GM21367 (cell line): ENCODE data around the gene TTI1.
"Not testable (repeated sequence)": the region's sequence is repeated elsewhere in the genome, so short reads cannot be mapped to it uniquely, and the experiment has no call there.

Experiments
- ATAC-seq: cut with Tn5 transposase; IDR thresholded peaks from one replicate; pipeline ENCODE4 v1.9.1; 2021; ENCODE audit not compliant: unreplicated experiment

TTI1 gene

DNA sequence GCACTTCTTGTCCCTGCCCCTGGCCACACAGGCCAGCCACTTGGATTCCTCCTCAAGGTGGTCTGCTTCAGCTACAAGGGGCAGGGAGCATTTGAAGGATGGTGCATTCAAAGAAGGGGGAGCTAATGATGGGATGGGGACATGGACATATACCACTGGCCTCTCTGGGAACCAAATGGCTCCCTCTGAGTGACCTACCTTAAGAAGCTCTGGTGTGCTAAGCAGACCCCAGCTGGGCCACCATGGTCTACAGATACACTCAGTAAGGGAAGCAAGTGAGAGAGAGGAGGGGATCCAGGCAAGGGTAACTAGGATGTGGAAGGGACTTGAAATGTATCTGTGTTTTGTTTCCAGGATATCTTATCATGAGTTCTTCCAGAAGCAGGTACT is 62.4 kb downstream of the TTI1 start:
- ATAC-seq, result no peak

DNA sequence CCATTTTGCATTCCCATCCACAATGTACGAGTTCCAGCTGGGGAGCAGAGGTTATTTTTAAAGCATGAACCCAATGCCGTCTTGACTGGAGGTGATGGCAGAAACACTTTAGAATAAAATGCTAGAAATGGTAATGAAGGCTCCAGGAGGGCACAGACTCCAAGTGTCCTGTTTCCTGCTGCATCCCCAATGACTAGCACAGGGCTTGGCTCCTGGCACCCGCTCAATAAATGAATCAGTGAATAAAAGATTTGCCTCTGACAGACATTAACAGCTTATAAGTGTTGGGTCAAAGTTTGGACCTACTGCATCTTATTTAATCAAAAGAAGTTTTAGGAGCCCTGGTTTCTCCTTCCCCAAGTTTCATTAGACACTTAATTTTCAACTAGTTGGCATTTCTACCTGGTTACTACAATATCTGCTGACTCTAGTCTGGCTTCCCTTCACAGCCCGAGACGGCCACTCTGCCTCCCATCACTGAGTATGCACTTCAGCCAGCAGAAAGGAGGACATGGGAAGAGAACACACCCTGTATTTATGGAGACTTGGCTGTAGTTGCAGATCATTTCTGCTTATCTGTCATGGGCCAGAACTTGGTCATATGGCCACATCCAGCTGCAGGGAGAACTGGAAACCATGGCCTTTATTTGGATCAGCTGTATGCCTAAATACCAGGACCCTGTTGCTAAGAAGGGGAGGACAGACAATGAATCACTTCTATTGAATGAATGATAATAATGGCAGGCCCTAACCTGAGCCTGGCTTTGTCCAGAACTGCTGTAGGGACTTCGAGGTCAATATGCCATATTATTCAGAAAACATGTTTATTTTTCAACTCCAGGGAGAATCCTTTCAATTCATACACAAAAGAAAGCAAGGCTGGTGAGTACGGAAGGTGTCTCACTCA is 63.1 kb downstream of the TTI1 start:
- no peak for ATAC-seq

DNA sequence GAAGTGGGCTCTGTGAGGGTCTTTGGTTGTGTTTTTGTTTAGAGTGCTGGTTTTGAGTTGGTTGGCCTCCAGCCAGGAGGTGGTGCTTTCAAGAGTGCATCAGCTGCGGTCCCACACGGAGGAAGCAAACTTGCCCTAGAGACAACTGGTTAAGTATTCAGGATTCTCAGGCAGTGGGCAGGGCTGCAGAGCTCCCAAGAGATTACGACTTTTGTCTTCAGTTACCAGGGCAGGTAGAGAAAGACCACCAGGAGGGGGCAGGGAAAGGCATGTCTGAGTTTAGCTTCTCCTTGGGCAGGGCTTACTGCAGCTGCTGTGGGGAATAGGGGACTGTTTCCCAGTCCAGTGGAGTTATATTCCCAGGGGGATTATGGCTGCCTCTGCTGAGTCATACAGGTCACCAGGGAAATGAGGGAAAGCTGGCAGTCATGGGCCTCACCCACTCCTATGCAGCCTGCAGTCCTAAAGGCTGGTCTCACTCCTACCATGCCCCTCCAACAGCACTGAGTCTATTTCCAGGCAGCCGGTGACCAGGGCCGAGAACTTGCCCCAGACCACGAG is 64.3 kb downstream of the TTI1 start:
- ATAC-seq, result no peak

DNA sequence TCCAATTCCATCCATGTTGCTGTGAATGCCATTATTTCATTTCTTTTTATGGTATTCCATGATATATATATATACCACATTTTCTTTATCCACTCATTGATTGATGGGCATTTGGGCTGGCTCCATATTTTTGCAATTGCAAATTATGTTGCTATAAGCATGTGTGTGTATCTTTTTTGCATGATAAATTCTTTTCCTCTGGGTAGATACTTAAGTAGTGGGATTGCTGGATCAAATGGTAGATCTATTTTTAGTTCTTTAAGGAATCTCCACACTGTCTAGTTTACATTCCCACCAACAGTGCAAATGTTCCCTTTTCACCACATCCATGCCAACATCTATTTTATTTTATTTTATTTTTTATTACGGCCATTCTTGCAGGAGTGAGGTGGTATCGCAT is 69.8 kb downstream of the TTI1 start:
- not testable (repeated sequence) for ATAC-seq

DNA sequence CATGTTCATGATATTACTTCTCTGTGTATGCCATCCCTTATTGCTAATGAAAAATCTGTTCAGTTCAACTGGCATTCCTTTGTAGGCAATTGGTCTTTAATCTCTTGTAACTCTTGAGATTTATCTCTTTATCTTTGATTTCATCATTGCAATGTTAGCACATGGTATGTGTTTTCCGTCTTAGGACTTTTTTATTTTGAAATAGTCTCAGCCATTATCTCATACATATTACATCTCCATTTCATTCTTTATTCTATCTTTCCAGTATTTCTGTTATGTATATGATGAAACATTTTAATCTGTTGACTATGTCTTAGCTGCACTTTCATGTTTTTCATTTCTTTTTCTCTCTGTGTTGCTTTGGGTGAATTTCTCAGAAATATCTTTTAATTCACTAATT is 72.2 kb downstream of the TTI1 start:
- ATAC-seq, result no peak

DNA sequence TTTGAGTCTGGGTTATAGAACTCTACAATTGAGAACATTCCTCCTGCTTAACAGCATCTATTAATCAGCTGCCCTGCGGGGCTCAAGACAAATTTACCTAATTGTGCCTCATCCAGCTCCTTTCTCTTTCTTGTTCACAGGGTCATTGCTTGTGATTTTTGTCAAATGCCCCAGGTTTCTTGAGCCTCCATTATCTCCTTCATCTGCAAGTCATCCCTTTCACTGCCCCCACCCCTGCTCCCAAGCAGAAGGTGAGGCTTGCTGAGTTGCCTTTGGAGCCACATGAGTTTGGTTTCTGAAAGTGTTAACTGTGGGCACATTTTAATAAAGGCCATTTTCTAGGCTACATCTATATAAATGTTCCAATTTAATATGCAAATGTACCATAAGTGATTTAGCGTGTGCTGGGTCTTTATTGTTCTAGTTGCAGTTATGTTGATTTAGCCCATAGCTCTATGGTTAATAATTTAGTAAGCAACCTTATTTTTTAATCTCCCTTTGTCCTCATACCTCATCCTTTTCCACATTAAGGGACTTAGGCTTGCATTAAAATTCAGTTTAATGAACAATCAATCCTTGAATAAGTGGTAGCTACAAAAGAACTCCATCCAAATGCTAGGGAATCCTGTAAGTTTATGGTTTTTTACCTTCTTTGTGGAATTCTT is 74.3 kb downstream of the TTI1 start:
- ATAC-seq, result no peak

DNA sequence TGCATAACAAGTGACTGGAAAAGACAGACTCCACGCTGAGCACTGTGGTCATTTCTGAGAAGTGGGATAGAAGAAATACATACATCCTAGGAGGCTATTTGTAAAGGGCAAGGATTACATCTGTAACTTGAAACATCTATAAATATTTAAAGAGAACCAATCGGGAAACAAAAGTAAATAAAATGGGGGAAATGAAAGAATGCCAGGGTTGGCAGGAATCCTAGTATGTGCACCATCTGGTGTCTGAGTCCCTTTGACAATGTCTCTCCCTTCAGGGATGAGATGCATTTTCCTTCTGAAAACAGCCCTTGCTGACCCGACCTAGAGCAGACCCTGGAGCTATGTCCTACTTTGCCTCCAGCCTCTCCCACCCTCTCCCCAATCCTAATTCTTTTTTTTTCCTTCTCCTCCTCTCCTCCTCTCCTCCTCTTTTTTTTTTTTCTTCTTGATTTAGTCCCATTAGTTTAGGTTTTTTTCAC is 77.1 kb downstream of the TTI1 start:
- no peak for ATAC-seq

DNA sequence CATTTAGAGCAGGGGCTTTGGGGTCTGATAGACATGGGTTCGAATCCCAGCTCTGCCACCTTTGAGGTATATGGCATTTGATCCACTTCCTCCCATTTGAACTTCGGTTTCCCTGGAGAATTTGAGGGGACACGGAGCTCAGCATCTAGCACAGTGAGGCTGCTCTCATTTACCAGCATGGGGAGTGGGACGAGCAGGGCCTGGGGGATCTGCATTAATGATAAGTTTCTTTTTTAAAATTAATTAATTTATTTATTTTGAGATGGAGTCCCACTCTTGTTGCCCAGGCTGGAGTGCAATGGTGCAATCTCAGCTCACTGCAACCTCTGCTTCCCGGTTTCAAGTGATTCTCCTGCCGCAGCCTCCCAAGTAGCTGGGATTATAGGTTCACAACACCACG is 77.7 kb downstream of the TTI1 start:
- ATAC-seq, result no peak

DNA sequence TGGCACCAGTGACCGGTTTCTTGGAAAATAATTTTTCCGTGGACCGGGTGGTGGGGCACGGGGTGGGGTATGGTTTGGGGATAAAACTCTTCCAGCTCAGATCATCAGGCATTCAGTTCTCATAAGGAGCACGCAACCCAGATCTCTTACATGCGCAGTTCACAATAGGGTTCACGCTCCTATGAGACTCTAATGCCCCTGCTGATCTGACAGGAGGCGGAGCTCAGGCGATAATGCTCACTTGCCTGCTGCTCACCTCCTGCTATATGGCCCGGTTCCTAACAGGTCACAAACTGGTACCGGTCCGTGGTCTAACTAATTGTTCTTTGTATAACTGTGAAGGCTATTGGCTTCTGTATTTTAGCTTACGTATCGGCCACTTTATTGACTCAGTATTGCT is 78.6 kb downstream of the TTI1 start:
- no peak for ATAC-seq

DNA sequence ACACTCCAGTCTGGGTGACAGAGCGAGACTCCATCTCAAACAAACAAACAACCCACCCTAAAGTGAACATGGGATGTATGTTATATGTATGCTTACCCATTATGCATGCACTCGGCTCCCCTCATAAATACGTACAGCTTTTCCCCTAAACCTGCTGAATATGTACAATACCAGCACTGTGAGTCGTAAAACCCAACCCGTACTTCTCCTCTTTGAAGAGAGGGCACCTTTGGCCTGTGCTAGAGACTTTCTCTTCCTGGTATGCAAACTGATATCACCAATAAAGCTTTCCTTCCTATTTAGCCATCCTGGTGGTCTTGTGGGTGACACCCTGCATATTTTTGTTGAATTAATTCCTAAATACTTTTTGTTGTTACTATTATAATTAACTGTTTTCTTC is 79.1 kb downstream of the TTI1 start:
- ATAC-seq, result no peak

DNA sequence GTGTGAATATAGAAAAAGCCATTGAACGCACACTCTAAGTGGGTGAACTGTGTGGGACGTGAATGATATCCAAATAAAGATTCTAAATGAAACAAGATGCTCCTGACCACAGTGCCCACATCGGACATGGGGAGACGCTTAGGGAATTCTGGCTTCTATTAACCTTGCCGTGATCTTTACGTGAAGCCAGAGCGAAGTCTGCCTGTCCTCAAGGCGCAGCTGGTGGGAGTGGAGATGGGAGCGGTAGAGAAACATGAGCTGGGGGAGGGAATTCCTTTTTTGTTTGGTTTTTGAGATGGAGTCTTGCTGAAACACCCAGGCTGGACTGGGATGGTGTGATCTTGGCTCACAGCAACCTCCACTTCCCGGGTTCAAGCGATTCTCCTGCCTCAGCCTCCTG is 84.3 kb downstream of the TTI1 start:
- ATAC-seq, result no peak

DNA sequence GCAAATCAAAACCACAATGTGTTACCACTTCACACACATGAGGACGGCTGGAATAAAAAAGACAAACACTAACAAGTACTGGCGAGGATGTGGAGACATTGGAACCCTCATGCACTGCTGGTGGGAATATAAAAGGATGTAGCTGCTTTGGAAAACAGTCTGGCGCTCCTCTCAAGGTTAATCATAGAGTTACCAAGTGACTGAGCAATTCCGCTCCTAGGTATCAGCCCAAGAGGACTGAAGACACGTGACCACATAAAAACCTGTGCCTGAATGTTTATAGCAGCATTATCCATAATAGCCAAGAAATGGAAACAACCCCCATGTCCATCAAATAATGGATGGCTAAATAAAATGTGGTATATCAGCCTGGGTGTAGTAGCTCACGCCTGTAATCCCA is 85.3 kb downstream of the TTI1 start:
- ATAC-seq, result no peak

DNA sequence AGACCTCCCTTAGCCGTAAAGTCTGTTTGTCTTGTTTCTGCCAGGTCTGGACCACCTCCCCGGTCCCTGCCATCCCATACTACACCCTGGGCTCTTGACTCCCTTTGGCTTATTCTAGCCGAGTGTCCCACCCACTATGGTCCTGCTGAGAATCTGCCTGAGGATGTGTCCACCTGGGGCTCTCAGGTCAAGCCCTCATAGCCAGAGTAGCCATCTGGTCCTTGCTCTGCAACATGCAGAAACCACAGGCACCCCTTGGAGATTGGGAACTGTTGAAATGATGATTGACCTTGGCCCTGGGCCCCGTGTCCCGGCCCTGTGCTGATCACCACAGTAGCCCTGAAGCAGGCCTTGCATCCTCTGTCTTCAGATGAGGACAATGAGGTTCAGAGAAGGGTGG is 86.3 kb downstream of the TTI1 start:
- no peak for ATAC-seq

DNA sequence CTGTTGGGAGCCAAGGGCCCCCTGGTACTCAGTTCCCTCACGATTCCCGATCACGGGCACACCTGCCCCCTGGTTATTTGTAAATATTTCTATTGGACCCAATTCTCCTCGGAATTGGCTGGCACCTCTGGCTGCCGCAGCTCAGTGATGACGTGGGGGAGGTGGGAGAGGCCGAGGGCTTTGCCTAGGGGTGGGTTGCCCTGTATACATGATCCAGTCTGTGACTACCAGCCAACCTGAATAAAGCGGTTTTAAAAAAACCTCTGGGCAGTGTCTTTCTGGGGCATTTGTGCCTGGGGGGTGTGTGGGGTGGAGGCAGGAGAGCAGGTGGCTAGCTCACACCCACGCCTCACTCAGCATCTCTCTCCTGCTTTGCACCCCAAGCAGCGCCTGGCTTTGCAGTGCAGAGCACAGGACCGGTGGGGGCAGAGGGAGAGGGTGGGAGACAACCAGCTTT is 88.1 kb downstream of the TTI1 start:
- ATAC-seq, result no peak

DNA sequence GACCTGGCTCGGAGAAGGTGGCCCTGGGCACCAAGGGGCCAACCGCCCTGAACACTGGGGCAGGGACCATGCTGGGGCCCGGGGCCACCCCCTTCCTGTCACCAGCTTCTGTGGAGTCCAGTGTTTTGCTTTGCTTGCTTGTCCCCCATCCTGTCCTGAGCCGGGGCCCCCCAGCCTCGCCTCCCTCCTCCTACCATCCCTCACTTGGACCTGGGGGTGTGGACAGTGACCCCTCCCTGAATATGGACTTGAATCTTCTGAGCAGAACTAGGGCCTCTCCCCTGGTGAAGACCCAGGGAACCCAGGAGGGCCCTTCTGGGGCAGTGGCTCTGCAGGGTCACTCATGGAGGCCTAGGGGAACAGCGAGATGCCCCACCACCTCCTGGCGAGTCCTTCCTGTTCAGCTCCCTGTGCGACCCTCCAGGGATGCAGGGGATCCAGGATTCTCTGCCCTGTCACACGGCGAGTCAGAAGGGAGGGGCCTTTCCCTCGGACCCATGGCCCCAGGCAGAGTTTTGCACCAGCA is 88.7 kb downstream of the TTI1 start:
- no peak for ATAC-seq

DNA sequence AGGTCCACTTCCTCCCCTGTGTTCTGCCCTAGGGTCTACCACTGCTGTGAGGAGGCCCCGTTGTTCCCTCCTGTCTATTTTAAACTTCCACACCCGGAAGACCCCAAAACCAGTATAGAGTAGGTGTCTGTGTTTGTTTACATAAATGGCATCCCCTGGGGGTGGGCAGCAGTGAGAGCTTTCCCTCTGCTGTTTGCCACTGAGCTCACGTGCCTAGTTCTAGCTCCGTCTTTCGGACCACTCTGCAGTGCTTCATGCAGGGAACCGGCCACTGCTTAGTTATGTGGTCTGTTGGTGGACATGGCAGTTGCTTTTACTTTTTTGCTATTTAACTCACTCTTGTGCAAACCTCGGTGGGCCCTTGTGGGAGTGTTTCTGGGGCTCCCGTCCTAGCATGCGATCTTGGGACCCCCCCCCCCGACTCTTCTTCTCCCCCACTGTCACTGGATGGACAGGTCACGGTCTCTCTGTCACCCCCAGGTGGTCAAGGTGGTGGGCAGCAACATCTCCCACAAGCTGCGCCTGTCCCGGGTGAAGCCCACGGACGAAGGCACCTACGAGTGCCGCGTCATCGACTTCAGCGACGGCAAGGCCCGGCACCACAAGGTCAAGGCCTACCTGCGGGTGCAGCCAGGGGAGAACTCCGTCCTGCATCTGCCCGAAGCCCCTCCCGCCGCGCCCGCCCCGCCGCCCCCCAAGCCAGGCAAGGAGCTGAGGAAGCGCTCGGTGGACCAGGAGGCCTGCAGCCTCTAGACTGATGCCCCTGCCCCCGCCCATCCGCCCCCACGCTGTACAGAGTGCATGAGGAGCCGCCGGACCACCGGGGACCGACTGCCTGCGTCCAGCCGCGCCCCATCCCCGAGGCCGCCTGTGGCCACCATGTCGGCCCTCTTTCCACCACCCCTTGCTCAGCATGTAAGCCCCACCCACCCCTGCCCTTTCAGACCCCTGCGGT is 89.5 kb downstream of the TTI1 start:
- no peak for ATAC-seq

DNA sequence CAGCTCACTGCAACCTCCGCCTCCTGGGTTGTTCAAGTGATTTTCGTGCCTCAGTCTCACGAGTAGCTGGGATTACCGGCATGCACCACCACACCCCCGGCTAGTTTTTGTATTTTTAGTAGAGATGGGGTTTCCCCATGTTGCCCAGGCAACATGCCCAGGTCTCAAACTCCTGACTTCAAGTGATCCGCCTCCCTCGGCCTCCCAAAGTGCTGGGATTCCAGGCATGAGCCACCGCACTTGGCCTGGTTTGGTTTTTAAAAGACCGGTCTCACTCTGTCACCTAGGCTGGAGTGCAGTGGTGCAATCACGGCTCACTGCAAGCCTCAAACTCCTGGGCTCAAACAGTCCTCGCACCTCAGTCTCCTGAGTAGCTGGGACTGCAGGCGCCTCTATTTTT is 90.2 kb downstream of the TTI1 start:
- ATAC-seq, result no peak

DNA sequence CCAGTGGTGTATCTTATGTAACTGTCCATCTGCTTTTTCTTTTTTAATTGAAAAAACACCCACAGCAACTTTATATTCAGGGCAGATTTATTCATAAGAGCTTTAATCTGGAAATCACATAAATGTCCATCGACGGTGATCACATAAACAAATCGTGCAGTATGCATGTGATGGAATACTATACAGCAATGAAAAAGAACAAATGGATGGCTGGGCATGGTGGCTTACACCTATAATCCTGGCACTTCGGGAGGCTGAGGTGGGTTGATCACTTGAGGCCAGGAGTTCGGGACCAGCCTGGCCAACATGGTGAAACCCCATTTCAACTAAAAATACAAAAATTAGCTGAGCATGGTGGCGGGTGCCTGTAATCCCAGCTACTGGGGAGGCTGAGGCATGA is 91.3 kb downstream of the TTI1 start:
- no peak for ATAC-seq

DNA sequence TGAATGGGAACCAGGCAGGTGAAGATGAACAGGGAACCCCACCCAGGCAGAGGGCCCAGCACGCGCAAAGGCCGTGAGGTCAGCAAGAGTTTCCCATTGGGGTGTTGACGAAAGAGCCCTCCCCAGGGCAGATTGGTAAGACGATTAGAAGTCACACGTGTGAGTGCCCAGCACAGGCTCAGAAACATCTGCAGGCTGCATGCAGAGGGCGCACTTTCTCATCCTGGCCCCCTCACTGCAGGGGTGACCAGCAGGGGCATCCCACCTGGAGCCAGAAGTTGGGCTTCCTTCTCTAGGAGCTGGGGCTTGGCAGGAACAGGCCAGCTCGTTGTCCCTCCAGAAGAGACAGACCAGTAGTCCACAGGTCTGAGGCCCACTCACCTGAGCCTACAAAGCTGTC is 91.9 kb downstream of the TTI1 start:
- no peak for ATAC-seq

DNA sequence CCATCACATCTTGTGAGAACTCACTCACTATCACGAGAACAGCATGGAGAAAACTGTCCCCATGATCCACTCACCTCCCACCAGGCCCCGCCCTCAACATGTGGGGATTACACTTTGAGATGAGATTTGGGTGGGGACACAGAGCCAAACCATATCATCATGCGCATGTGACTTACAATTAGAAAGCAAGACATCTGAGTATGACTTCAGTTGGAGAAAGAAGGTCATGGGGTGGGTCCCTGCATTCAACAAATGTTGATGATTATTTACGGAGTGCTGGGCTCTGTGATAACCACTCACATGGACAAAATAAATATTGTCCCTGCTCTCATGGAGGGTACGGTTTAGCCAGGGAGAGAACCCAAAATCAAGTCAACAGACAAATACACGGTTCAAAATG is 92.4 kb downstream of the TTI1 start:
- ATAC-seq, result no peak
